Measurements from ENCODE around the gene PPHLN1.

DNA sequence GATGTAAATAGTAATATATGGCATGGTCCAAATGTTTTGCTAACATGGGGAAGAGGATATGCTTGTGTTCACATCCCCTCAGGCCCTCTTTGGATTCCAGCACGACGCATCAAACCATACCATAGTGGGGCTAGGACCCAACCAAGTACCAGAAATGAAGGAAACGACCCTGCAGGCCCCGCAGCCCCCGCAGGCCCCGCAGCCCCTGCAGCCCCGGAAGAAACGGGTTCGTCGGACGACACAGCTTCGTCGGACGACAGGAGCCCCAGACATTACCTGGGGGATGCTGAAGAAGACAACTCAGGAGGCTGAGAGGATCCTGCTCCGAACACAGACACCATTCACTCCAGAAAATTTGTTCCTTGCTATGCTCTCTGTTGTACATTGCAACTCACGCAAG lies 119.9 kb downstream of the PPHLN1 start:
- TF ChIP-seq POLR2A (IDR thresholded peaks at IDR 0.05) (no peak), POLR2AphosphoS5 (IDR thresholded peaks at IDR 0.05) (no peak), EP300 (IDR thresholded peaks at IDR 0.05) (no peak)
- TF ChIP-seq, protein P1, sequence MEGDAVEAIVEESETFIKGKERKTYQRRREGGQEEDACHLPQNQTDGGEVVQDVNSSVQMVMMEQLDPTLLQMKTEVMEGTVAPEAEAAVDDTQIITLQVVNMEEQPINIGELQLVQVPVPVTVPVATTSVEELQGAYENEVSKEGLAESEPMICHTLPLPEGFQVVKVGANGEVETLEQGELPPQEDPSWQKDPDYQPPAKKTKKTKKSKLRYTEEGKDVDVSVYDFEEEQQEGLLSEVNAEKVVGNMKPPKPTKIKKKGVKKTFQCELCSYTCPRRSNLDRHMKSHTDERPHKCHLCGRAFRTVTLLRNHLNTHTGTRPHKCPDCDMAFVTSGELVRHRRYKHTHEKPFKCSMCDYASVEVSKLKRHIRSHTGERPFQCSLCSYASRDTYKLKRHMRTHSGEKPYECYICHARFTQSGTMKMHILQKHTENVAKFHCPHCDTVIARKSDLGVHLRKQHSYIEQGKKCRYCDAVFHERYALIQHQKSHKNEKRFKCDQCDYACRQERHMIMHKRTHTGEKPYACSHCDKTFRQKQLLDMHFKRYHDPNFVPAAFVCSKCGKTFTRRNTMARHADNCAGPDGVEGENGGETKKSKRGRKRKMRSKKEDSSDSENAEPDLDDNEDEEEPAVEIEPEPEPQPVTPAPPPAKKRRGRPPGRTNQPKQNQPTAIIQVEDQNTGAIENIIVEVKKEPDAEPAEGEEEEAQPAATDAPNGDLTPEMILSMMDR (IDR thresholded peaks at IDR 0.05) = no peak
